ENCODE results near the gene FNDC10.
"Not testable (repeated sequence)": the region's sequence is repeated elsewhere in the genome, so short reads cannot be mapped to it uniquely, and the experiment has no call there.

Gene FNDC10

GRCh38 chr1:1564268-1564667, 35.7 kb downstream of the FNDC10 start:
- no peak for DNase-seq

DNA sequence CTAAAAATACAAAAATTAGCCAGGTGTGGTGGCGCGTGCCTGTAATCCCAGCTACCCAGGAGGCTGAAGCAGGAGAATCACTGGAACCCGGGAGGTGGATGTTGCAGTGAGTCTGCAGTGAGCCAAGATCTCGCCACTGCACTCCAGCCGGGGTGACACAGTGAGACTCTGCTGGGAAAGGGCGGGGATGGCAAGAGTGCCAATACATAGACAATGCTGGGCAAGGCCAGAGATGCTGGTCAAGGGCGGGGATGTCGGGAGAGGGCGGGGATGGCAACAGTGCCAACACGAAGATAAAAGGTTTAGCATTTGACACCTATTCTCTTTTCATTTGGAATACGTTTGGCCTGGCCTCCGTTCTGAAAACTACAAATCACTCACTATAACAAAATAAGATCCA, 36.2 kb downstream of the FNDC10 start:
- DNase-seq, result no peak

DNA sequence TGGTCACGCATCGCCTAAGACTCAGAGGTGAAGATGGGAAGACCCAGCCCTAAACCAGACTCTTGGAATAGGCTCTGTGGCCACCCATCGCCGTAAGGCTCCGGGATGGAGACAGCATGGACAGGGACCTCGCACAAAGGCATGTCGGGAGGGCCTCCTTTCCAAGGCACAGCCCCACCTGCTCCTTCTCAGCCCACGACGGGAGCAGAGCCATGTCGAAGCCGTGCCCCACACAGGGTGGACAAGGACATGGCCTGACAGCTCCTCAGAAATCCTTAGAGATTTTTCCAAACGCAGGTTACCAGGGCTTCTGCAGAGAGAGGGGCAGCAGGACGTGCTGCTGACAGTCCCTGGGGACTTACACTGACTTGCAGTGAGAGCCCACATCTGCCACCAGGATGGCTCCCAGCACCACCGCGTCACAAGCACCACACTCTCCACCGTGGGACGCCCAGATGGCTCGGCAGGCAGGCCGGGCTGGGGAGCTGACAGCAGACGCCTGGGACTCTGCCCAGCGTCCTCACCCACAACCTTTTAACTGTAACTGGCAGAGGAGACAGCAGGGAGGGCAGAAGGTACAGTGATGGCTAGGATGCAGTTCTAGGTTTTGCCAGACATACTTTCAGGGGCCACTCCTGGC, 37.3 kb downstream of the FNDC10 start:
- no peak for DNase-seq

- no peak for DNase-seq
These were observed 38.0 kb downstream of the FNDC10 start for GRCh38 chr1:1561801-1562470.

- DNase-seq, result no peak
These were observed 39.8 kb downstream of the FNDC10 start for GRCh38 chr1:1560178-1560577.

DNA sequence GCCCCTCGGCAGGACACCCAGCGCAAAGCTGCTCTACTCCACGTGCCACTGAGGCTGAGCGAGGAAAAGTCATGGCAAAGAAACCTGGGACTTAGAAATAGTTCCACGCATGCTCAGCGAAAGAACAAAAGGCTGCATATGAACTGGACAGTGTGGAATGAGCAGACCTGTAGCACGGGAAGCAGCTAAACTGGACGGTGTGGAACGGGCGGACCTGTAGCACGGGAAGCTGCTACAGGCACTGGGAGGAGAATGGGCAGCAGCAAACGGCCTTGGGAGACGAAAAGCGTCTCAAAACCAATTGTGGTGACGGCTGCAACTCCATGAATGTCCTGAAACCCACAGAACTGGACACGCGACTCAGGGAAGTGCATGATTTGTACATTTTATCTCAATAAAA, 40.9 kb downstream of the FNDC10 start:
- no peak for DNase-seq

GRCh38 chr1:1558591-1558990, 41.3 kb downstream of the FNDC10 start:
- no peak for DNase-seq

GRCh38 chr1:1557688-1558087, 42.2 kb downstream of the FNDC10 start:
- DNase-seq, result not testable (repeated sequence)

GRCh38 chr1:1556961-1557360, 43.0 kb downstream of the FNDC10 start:
- not testable (repeated sequence) for DNase-seq

- DNase-seq, result no peak
These were observed 43.4 kb downstream of the FNDC10 start for GRCh38 chr1:1556505-1556904.

DNA sequence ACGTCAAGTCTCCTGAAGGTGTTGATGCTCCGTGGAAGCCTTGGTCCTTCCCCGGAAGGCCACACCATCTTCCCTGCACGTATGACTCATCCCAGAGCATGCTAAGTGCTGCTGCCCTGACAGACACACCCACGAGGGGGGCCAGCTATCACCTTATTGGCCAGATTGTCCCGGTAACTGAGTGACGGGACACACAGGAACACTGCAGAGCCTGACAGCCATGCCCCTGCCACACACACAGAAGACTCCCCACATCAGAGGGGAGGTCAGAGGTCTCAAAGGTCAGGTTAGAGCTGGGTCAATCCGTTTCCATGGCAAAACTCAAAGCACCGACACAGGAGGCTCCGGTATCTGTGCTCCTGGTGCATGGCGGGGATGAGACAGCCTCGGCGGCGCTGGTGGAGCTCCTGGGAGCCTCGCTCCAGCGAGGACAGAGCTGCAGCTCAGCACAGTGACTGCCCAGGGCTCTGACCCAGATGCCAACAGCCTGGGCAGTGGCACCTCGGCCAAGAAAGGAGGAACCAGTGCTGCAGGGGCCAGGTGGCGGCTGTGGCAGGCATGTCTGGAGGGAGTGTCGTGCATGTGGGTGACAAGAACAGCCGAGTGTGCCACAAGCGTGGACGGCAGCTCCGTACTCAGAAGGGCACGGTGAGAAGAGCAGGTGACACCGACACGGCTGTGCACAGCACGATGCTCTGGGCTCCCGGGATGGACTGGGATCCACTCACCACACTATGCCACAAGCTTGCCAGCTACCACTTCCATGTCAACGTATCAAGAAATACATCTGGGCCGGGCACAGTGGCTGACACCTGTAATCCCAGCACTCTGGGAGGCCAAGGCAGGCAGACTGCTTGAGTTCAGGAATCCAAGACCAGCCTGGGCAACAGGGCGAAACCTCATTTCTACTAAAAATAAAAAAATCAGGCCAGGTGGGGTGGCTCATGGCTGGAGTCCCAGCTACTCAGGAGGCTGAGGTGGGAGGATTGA, 44.7 kb downstream of the FNDC10 start:
- DNase-seq, result no peak

GRCh38 chr1:1554550-1554925, 45.4 kb downstream of the FNDC10 start:
- no peak for DNase-seq

DNA sequence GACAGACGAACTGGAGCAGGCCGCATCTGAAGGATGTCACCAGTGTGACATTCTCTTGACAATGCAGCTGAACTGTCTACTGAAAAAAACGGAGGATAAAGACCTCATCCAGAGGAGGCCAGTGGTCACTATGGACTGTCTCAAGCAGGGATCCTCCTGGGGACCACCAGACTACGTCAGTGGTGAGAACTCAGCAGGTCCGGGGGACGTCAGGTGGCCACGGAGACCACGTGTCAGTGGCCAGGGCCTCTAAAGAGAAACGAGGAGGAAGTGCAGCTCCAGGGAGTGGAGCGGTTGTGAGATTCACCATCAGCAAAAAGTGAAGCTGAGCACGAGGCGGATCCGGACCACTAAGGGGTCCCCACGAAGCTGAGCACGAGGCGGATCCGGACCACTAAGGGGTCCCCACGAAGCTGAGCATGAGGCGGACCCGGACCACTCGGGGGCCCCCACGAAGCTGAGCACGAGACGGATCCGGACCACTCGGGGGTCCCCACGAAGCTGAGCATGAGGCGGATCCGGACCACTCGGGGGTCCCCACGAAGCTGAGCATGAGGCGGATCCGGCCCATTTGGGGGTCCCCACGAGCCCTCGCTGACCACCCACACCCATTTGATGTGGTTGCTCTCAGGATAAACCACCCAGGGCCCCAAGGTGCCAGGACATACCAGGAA, 46.0 kb downstream of the FNDC10 start:
- DNase-seq, result no peak

DNA sequence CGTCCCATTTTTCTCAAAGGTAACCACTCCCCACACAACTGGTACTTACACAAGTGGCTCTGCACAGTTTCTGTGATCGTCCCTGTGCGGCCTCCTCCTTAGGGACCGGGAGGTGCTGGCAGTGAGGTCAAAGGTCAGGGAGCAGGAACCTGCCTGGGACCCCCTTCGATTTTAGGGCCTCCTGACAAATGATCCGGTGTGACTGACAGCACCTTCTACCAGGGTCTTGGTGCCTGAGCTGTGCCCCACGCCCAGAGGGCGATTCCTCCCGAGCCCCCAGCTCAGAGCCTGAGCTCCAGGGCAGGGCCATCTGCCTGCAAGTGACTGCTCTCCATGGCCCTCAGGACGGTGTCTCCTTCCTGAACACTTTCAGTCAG, 47.7 kb downstream of the FNDC10 start:
- DNase-seq, result no peak

GRCh38 chr1:1551524-1552262, 48.2 kb downstream of the FNDC10 start:
- DNase-seq, result no peak

DNA sequence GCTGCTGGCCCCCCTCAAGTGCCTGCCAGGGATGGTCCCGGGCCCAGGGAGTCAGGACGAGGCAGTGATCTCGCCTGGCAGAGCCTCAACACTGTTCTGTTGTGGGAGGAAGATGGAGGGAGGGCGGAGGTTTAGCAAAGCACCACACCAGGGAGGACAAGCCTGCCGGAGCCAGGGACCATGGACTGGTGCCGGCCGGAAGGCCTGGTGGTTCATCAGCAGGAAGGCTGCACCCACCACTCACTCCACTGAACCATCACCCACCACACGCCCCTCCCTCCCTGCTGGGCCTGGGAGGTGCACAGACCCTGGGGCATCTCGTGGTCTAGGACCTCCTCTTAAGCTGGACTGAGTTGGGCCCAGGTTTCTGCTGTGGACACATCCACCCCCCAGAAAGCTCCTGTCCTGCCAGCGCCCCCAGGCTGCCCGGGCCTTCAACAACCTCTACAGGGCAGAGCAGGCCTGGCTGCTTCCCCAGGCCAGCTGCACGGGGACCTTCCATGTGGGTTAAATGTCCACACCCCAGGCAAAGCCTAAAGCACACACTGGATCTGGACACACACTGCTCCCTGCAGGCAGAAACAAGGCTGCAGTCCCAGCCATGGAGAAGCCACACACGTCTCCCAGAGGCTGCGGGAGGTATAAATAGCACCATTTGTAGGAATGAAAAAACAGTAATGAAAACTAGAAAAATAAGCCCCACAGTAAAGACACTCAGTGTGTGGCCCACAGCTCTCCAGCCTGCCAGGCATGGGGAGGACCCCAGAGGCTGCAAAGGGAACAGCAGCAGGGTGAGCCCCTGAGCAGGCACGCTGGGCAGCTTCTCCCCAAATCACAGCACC, 49.1 kb downstream of the FNDC10 start:
- DNase-seq, result no peak

DNA sequence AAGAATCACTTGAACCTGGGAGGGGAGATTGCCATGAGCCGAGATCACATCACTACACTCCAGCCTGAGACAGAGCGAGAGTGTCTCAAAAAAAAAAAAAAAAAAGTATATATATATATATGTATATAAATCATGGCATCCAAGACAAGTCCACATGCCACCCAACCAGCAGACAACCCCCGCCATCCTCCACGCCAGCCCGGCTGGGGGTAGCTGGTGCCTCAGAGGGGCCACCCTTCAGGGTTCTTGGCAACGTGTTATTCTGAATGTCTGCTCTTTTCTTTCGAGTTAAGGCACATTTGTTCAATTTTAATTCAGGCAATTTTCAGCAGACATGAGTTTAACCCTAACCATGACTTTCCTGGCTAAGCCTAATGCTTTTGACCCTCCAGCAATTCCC, 49.8 kb downstream of the FNDC10 start:
- DNase-seq, result no peak

- DNase-seq, result no peak
These were observed 51.3 kb downstream of the FNDC10 start for GRCh38 chr1:1548591-1548990.

All from CD4-positive, alpha-beta T cell treated with Interleukin-10 for 1 hour (primary cell).